ENCODE measurements around the gene ZBED4. TPM values are rescaled to one million over a fixed set of nuclear protein-coding genes. Genes with fewer than 3 reads are reported as not detected.
"Not testable (repeated sequence)": the region's sequence is repeated elsewhere in the genome, so short reads cannot be mapped to it uniquely, and the experiment has no call there.

Gene ZBED4
- total RNA-seq, 1 experiment from 2014 or later, result 7.7 TPM

- peak; percentile 9 for DNase-seq (ENCODE audit: low read depth)
These were observed 26.3 kb upstream of the ZBED4 start for GRCh38 chr22:49827271-49827852.

GRCh38 chr22:49827853-49828598 is 25.6 kb upstream of the ZBED4 start, which contains the start of gene BRD1:
Gene BRD1, minus strand, starts transcription at chr22:49827873. Its CDS starts 3,556 bp downstream, at chr22:49824317.
- DNase-seq (ENCODE audit: low read depth), result peak; percentile 67

- no peak for DNase-seq (ENCODE audit: low read depth)
These were observed 25.1 kb upstream of the ZBED4 start for GRCh38 chr22:49828599-49828965.

GRCh38 chr22:49829044-49829853 is 24.4 kb upstream of the ZBED4 start:
- DNase-seq (ENCODE audit: low read depth), result no peak

- DNase-seq (ENCODE audit: low read depth), result no peak
These were observed 20.2 kb upstream of the ZBED4 start for GRCh38 chr22:49833340-49834007.

GRCh38 chr22:49838771-49839717 is 14.6 kb upstream of the ZBED4 start:
- no peak for DNase-seq (ENCODE audit: low read depth)

- no peak for DNase-seq (ENCODE audit: low read depth)
These were observed 8.4 kb upstream of the ZBED4 start for GRCh38 chr22:49845241-49845640.

- no peak for DNase-seq (ENCODE audit: low read depth)
These were observed 7.8 kb upstream of the ZBED4 start for GRCh38 chr22:49845666-49846459.

GRCh38 chr22:49847751-49848689 is 5.6 kb upstream of the ZBED4 start:
- DNase-seq (ENCODE audit: low read depth), result no peak

- DNase-seq (ENCODE audit: low read depth), result no peak
These were observed 4.9 kb upstream of the ZBED4 start for GRCh38 chr22:49848690-49849160.

- no peak for DNase-seq (ENCODE audit: low read depth)
These were observed 4.3 kb upstream of the ZBED4 start for GRCh38 chr22:49849161-49850020.

- DNase-seq (ENCODE audit: low read depth), result no peak
These were observed 3.4 kb upstream of the ZBED4 start for GRCh38 chr22:49850021-49850911.

- DNase-seq (ENCODE audit: low read depth), result no peak
These were observed 2.5 kb upstream of the ZBED4 start for GRCh38 chr22:49850959-49851802.

GRCh38 chr22:49852568-49852897 is 1.1 kb upstream of the ZBED4 start:
- not testable (repeated sequence) for DNase-seq (ENCODE audit: low read depth)

GRCh38 chr22:49853981-49854831 is 562 bp downstream of the ZBED4 start:
- peak; percentile 30 for DNase-seq (ENCODE audit: low read depth)

Data from RPMI7951 (cell line).